Tibial artery (tissue), 4 donors: ENCODE measurements around the gene TRABD2B.

Source experiments
- DNase-seq, 2 donors: peaks; one replicate each; pipeline ENCODE4 v3.0.0-alpha.2; 2019
- H3K27ac ChIP-seq, 2 donors: fragments of 200-600 bp; sonication (generic) in 1 of 2; 1 replicate in 1 of 2; 2 replicates in 1 of 2; pipeline ENCODE4 v1.5.1; 2018 to 2019; ENCODE audit warnings: mild to moderate bottlenecking in 1 of 2
- H3K27me3 ChIP-seq, 2 donors: fragments of 200-600 bp; sonication (generic) in 1 of 2; one replicate each; pipeline versions ENCODE4 v1.5.1 to v1.6.0; 2016 to 2019
- H3K36me3 ChIP-seq, 3 donors: fragments of 200-600 bp; sonication (generic) in 2 of 3; one replicate each; pipeline ENCODE4 v1.5.1; 2016 to 2019; ENCODE audit warnings: mild to moderate bottlenecking in 2 of 3
- H3K4me1 ChIP-seq, 4 donors: fragments of 200-600 bp; sonication (generic) in 2 of 4; 1 replicate in 3 of 4; 2 replicates in 1 of 4; pipeline ENCODE4 v1.5.1; 2016 to 2019
- H3K4me3 ChIP-seq, 2 donors: fragments of 200-600 bp; sonication (generic) in 1 of 2; 1 replicate in 1 of 2; 2 replicates in 1 of 2; pipeline ENCODE4 v1.5.1; 2018 to 2019; ENCODE audit warnings: mild to moderate bottlenecking in 2 of 2
- H3K9me3 ChIP-seq, 3 donors: fragments of 200-600 bp; sonication (generic) in 1 of 3; one replicate each; pipeline ENCODE4 v1.5.1; 2016 to 2019
- intact Hi-C: fragments of 100-400 bp; cut with DNase I; formaldehyde crosslinking; loops from one replicate; pipeline ENCODE4 v1.15.0; 2023; ENCODE audit warnings: low total_unique reads
- TF ChIP-seq, protein P1 (sequence below), 2 experiments: fragments of 200-600 bp in 1 of 2; fragments of 450-650 bp in 1 of 2; IDR thresholded peaks; one replicate each; pipeline ENCODE4 v1.5.1; 2017 to 2019; ENCODE audit warnings: antibody characterized with exemption in 2 of 2, mild to moderate bottlenecking in 1 of 2, moderate library complexity in 1 of 2

The TRABD2B gene

DNA sequence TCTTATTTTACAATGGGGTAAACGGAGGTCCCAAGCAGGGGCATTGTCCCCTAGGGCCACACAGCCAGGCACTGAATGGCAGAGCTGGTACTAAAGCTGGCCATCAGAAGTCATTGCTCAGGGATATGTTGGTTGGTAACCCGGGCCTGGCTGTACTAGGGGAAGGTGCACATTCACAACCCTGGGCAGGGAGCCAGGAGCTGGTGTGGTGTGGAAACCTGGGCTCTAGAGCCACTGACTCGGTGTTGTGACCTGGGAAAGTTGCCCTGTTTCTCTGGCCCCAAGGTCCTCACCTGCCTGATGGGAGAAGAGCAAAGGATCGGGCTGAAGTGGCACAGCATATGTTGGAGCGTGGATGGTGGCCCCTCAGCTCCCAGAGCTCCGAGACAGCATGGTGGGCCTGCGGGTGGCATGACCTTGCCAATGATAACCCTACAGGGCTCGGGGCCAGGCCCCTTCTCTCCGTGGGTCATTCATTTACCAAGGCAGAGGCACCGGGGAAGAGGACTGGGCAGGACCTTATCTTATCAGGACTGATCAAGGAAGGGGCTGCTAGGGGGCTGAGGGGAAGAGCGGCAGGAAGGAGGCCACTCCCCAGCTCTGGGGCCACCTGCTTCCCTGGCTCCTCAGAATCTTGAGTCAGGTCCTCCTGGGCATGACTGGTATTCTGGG lies 274.1 kb downstream of the TRABD2B start:
- TF ChIP-seq, protein P1, sequence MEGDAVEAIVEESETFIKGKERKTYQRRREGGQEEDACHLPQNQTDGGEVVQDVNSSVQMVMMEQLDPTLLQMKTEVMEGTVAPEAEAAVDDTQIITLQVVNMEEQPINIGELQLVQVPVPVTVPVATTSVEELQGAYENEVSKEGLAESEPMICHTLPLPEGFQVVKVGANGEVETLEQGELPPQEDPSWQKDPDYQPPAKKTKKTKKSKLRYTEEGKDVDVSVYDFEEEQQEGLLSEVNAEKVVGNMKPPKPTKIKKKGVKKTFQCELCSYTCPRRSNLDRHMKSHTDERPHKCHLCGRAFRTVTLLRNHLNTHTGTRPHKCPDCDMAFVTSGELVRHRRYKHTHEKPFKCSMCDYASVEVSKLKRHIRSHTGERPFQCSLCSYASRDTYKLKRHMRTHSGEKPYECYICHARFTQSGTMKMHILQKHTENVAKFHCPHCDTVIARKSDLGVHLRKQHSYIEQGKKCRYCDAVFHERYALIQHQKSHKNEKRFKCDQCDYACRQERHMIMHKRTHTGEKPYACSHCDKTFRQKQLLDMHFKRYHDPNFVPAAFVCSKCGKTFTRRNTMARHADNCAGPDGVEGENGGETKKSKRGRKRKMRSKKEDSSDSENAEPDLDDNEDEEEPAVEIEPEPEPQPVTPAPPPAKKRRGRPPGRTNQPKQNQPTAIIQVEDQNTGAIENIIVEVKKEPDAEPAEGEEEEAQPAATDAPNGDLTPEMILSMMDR (IDR thresholded peaks at IDR 0.05): no peak
- Histone ChIP-seq H3K36me3 (no peaks in the 10 kb centered on the region), H3K27me3 (peaks cover 0 to 47% of the 10 kb centered on the region in 2 donors), H3K27ac (no peak overlapping the region), H3K4me1 (peaks cover 0 to 18% (median 14%) of the 10 kb centered on the region in 4 donors), H3K9me3 (no peaks in the 10 kb centered on the region), H3K4me3 (no peak overlapping the region)
- no peak for DNase-seq
- intact Hi-C loops: no loop called here

DNA sequence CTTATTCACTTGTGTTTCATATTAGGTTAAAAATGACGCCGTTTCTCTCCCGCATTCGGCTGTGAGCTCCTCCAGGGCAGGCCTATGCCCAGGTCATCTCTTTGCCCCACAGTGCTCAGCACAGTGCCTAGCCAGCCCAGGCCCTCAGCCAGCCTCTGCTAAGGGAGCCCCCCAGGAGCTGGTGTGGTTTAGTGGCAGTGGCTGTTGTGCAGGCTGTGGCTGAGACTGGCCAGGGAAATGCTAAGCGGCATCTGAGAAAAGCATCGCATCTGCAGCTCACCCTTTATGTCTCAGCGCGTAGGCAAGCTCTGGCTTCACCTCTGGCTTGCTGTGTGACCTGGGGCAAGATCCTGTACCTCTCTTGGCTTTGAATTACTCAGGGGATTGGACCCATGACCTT lies 275.1 kb downstream of the TRABD2B start:
- intact Hi-C loops: no loop called here
- no peaks in the 10 kb centered on the region for H3K36me3 ChIP-seq
- no peak overlapping the region for H3K4me3 ChIP-seq
- no peaks in the 10 kb centered on the region for H3K9me3 ChIP-seq
- no peak overlapping the region for H3K27ac ChIP-seq
- H3K27me3 ChIP-seq: peaks cover 0 to 52% of the 10 kb centered on the region in 2 donors
- DNase-seq: no peak
- H3K4me1 ChIP-seq: peaks cover 0 to 18% (median 14%) of the 10 kb centered on the region in 4 donors
- TF ChIP-seq, protein P1 (IDR thresholded peaks at IDR 0.05): no peak

DNA sequence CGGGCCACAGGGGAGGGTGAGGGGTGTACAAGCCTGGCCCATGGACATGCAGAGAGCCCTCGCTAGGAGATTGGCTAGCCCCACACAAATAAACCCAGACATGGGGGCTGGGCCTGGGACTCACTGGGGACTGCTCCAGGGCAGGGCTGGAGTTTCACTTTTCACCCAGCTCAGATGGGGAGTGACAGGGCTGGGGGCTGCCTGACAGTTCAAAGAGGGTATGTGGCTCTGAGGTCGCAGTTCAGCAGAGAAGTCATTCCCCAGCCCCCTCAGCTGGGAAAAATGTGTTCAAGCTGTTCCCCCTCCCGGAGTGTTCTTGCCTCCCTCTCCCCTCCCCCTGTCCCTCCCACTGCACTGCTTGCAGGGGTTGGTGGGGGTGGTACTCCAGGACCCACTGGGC lies 277.1 kb downstream of the TRABD2B start:
- TF ChIP-seq, protein P1 (IDR thresholded peaks at IDR 0.05): no peak
- no peak overlapping the region for H3K4me3 ChIP-seq
- H3K27me3 ChIP-seq: peaks cover 0 to 59% of the 10 kb centered on the region in 2 donors
- peaks cover 0 to 8% (median 5%) of the 10 kb centered on the region in 4 donors for H3K4me1 ChIP-seq
- H3K27ac ChIP-seq: no peak overlapping the region
- no peaks in the 10 kb centered on the region for H3K36me3 ChIP-seq
- H3K9me3 ChIP-seq: no peaks in the 10 kb centered on the region
- intact Hi-C loops: no loop called here
- DNase-seq: no peak

DNA sequence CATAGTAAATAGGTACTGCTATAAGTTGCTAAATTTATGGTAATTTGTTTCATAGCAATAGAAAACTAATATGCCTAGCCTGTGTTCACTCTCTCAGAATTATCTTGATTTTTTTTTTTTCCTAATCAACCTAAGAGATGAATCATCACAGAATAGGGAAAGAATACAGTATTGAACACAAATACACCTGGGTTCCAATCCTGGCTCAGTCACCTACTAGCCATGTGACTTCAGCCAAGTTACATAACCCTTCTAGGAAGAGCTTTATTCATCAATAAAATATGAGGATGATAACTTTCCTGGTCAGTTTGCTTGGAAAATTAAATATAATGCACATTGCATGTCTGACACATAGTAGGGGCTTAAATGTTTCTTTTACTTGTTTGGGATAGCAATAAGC lies 279.8 kb downstream of the TRABD2B start:
- Histone ChIP-seq H3K27ac (no peak overlapping the region), H3K36me3 (no peaks in the 10 kb centered on the region), H3K4me1 (no peaks in the 10 kb centered on the region), H3K9me3 (no peaks in the 10 kb centered on the region), H3K4me3 (no peak overlapping the region), H3K27me3 (peaks cover 0 to 61% of the 10 kb centered on the region in 2 donors)
- DNase-seq: no peak
- intact Hi-C loops: loop anchor here (10.0 kb wide), 1 partner anchor 533 kb away; no protein-coding TSS in a partner anchor
- TF ChIP-seq, protein P1 (IDR thresholded peaks at IDR 0.05): no peak

DNA sequence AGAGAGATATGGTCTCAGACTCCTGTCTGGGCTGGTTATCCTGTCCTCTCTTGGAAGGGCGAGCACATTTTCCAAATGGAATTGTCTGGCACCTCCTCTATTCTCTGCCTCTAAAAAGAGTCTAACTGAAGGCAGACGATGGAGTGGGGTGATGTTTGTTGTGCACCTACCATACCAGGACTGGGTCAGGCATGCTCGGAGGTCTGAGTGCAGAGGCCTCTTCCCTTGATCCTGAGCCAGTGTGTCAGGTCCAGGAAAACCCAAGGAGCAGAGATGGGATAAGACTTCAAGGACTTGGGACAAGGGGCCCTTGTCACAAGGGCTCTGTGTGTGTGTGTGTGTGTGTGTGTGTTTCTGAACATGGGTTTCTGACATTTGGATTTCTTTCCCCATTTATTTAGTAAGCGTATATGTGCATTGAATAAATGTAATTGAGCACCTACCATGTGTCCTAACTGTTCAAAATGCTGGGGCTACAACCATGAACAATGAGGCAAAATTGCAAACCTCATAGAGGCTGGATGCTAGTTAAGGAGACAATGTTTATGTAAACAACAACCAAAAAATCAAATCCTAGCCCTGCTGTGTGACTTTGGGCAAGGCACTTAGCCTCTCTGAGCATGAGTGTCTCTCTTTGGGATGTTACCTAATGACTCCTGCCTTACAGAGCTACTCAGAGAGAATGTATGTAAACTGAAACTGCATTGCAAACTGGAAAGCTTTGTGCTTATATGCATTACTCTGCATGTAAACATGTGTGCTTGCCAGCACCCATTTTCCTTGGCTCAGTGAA lies 283.0 kb downstream of the TRABD2B start:
- no peaks in the 10 kb centered on the region for H3K9me3 ChIP-seq
- H3K36me3 ChIP-seq: no peaks in the 10 kb centered on the region
- peaks cover 0 to 18% (median 15%) of the 10 kb centered on the region in 4 donors for H3K4me1 ChIP-seq
- intact Hi-C loops: loop anchor here (5.0 to 10.0 kb wide), 2 partner anchors 327 to 529 kb away; no protein-coding TSS in a partner anchor
- no peak overlapping the region for H3K27ac ChIP-seq
- TF ChIP-seq, protein P1 (IDR thresholded peaks at IDR 0.05): no peak
- H3K4me3 ChIP-seq: no peak overlapping the region
- H3K27me3 ChIP-seq: peaks cover 0 to 64% of the 10 kb centered on the region in 2 donors
- DNase-seq: no peak
